HG02852 (cell line): ENCODE data around the gene RABGAP1L.
"Not testable (repeated sequence)": the region's sequence is repeated elsewhere in the genome, so short reads cannot be mapped to it uniquely, and the experiment has no call there.

Source experiments
- ATAC-seq: cut with Tn5 transposase; IDR thresholded peaks from one replicate; pipeline ENCODE4 v1.9.1; 2021; ENCODE audit warnings: mild to moderate bottlenecking, moderate library complexity; ENCODE audit not compliant: unreplicated experiment

Gene RABGAP1L

DNA sequence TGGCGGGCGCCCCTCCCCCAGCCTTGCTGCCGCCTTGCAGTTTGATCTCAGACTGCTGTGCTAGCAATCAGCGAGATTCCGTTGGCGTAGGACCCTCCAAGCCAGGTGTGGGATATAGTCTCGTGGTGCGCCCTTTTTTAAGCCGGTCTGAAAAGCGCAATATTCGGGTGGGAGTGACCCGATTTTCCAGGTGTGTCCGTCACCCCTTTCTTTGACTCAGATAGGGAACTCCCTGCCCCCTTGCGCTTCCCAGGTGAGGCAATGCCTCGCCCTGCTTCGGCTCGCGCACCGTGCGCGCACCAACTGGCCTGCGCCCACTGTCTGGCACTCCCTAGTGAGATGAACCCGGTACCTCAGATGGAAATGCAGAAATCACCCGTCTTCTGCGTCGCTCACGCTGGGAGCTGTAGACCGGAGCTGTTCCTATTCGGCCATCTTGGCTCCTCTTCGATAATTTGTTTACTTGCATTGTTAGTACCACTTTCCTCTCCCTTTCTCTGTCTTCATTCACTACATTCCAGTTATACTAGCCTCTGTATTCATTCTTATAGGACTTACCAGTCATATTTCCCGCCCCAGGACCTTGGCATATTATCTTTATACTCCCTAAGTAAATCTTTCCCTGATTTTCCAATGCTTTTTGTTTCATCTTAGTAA is 79.7 kb downstream of the RABGAP1L start:
- ATAC-seq = not testable (repeated sequence)

DNA sequence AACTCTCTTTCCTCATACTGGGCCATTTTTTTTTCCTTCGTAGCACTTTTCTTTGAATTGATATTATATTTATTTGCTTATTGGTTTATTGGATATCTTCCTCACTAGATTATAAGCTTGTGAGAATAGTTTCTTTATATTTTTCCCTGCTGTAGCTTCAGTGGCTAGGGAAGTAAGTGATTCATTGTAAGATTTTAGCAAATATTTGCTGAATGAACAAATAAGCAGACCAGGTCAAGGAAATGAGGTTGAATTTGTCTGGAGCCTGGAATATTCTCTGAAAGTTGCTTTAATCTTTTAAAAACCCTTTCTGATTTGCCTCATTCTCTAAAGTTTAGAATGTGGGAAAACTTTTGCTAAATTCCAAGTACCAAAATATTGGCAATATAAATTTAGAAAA is 80.2 kb downstream of the RABGAP1L start:
- ATAC-seq = no peak

DNA sequence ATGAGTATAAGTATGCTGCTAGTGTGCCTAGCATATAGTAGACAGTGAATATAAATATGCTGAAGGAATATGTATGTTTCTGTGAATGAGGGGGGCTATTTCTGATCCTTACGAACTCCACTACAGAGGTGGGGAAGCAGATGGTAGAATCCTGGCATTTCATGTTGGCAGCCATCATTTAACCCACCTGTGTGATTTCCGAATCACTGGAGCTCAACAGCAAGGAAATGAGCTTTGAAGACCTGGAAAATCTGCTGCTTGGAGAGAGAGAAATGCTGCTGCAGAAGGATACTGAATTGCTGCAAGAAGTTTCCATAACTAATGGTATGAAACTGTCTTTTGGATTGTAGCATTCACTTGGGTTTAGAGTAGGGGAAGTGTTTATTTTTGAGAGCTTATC is 83.5 kb downstream of the RABGAP1L start:
- no peak for ATAC-seq

DNA sequence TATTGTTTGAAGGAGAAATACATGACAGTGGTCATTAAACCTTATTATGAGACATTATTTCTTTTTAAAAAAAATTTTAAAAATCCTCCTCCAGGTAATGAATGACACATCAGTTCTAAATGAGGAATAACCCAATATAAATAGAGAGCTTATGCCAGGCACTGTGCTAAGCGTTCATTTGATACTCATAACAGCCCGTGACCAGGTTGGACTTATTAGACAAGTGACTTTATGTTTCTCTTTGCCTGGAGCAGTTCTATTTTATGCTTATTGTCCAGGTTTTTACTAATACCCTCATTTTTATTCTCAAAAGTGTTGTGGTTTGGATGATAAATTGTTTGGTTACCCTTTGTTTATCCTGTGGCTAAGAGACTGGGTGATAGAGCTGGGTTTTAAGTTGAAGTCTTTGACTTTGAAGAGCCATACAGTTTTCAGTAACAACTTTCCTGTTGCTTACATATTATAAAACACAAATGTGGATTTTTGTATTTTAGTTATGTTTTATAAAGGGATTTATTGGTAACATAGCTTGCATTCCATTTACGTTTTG is 84.2 kb downstream of the RABGAP1L start:
- ATAC-seq = no peak

DNA sequence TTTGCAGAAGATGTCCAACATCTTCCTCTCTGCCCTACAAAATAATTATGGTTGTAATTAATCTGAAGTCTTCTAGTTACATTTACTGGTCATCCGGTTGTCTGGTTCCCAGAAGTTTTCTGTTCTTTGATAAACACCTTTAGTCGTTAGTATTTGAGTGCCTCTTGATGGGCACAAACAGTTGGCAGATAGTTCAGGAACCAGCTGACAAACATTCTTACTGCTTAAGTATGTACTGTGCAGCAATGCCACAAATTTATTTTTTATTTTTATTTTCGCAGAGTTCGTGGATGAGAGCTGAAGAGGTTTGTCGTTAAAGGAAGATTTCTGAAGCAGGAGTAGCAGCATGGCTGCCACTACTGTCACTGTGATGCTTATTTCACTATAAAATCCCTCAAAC is 84.7 kb downstream of the RABGAP1L start:
- ATAC-seq = no peak

DNA sequence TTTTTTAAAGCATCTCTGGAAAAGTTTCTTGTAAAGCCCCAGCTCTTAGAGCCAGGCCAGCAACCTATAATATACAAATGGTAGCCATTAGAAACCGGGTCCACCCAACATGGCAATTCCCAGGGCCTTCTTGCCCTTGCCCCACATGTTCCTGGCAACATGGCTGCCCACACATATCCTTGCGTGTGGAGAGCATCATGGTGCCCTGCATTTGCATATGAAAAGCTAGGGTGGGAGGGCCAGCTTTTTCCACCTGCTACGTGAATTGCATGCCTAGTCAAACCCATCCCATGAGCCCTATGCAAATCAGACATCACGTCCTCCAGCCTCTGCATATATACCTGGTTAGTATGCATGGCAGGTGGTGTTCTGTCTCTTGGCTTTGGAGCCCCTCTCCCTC is 88.2 kb downstream of the RABGAP1L start:
- ATAC-seq = no peak

DNA sequence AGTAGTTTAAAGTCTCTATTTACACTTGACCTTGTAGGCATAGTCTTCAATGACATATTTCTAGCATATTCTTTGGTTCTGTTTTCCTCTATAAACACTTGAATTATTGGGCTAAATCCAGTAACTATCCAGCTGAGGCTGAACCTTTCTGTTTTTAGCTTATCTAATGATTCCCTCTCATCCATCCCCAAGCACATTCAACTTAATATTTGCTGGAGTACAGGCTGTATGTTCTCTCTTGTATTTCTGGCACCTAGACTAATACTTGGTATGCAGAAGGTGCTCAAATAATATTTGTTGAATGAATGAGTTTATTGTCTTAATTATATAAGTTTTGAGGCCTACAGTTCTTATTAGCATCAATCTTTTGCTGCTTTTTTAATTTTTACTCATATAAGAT is 88.7 kb downstream of the RABGAP1L start:
- ATAC-seq = no peak

DNA sequence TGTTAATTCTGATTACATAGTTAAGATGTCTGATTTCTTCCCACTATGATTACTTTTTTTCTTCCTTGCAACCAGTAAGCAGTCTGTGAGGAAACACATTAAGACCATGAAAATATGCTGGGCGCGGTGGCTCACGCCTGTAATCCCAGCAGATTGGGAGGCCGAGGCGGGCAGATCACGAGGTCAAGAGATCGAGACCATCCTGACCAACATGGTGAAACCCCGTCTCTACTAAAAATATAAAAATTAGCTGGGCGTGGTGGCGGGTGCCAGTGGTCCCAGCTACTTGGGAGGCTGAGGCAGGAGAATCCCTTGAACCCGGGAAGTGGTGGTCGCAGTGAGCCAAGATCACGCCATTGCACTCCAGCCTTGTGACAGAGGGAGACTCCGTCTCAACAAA is 97.1 kb downstream of the RABGAP1L start:
- ATAC-seq = not testable (repeated sequence)

DNA sequence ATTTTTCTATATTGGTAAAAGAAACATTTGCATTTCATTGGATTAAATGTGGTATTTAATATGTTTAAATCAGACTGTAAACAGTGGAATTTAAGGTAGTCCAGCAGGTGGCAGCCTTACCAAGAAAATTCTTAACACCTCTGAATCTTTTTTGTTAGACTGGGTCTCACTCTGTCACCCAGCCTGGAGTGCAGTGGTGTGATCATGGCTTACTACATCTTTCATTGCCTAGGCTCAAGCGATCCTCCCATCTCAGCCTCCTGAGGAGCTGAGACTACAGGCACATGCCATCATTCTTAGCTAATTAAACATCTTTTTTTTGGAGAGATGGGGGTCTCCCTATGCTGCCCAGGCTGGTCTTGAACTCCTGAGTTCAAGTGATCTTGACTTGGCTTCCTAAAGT is 98.8 kb downstream of the RABGAP1L start:
- ATAC-seq = no peak

DNA sequence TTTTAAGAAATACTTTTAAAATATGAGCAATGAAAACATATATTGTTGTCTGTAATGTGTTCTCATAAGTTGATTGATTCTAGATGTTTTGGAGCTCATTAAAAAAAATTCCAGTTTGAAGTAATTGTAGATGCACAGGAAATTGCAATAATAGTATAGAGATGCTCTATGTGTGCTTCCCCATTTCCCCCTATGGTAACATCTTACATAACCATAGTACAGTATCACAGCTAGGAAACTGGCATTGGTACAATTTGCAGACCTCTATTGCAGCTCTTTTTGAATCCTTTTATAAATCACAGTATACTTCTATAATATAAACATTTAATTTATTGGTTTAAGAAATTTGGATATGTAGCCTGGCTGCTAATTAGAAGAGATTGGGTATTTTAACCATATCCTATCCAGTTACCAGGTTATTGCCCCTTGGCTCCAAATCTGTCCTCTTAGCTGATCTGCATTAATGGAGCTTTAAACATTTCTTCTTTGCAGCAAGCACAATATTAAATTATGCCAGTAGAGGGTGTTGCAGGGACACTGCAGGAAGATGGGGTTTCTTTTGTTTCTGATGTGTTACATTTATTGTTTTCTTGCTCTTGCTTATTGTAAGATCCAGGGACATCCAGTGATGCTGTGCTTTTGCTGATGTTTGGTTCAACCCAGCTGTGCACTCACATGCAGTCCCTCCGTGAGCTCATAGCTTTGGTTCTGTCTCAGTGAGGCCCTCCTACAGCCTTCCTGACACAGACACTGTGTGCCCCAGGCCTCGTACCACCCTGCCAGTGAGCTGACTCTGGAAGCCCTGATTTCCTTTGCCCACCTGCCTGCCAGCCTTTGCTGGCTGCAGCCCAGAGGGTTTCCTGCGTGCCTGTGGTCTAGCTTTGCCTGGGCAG is 103.3 kb downstream of the RABGAP1L start:
- no peak for ATAC-seq

DNA sequence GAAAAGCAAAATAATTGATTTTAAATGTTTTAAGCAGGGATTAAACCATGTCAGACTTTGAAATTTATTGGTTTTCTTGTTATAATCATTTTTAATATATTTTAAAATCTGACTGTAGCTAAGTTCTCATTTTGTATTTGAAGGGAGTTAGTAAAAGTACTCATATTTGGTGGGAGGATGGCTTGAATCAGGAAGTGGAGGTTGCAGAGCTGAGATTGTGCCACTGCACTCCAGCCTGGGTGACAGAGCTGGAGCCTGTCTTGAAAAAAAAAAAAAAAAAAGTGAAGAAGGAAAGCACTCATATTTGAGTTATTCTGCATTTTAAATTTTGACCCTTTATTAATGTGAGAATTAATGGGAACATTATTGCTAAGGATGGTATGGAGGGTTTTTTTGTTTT is 106.0 kb downstream of the RABGAP1L start:
- no peak for ATAC-seq

DNA sequence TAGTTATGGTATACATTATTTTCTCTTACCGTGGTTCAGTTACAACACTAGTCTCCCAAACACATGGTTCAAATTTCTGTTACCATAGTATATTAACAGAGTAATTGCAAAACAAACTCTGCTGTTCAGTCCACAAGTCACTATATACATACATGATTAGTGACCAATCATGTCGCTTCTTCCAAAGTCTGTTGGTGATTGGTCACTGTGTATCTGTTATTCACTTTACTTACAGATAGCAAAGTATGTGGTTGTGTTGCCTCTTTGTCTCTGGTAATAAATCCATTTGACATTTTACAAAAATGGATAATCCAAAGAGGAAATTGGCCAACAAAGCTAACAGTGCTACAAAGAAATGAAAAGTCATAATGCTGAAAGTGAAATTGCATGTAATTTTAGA is 107.2 kb downstream of the RABGAP1L start:
- no peak for ATAC-seq

DNA sequence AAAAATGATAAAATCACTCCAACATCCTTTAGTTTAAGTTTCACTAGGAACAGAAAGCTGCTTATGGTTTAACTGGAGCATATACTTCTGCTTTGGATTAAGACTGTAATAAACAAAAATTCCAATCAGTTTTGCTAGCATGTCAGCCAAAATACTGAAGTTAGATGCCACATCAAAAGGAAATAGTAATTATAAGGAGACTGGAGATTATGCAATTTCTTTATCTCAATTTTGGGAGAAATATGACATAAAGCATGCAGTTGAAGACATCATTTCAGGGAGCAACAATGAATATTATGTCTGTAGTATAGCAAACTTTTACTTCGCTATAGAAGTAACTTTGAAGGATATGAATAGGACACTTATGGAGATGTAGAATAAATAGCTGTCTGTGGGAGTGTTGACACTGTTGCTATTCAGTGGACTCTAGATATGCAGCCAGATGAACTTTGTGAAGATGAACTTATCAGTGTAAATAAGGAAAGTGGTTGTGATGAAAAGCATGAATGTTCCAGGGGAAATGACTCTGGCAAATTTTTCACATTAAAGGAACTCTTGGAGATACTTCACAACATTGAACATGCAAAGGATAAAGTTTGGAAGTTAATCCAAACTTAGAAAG is 107.8 kb downstream of the RABGAP1L start:
- ATAC-seq = no peak

DNA sequence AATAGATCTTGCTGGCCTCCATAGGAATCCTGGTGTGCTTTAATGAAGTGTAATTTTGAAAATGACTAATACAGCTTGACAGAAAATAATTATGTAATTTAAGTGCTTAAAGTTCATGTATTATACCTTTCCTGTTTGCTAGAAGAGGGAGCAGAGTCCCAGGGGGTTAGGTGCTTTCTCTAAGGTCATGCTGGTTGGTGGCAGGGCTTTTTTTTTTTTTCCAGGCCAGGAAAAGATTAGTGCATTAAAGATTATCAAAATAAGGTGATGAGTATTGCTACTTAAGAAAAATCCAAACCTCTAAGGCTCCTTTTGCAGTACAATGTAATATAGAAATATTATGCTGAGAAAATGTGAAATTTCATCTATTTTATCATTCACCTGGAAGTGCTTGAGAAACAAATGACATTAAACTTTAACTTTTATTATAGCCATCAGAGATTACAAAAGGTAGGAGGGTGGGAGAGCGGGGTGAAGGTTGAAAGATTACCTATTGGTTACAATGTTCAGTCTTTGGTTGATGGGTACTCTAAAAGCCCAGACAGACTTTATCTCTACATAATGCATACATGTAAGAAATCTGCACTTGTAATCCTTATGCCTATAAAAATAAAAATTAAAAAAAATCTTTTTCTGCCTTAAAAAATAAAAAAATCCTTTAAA is 110.8 kb downstream of the RABGAP1L start:
- no peak for ATAC-seq

DNA sequence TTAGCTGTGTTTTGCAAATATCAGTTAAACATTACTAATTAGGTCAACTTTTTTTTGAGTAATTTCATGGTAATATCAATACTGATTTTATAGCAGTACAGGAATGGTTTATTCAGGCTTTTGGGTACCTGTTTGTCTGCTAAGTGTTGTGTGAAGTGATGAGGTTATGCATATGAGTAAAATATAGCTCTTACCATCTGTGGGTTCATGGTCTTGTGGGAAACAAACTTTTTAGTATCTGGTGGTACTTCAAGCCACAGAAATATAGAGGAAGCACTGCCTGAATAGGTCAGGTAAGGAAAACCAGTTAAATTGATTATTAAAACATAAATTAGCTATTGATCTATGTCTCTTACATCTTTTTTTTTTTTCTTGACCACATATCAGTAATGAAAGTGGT is 113.9 kb downstream of the RABGAP1L start:
- no peak for ATAC-seq

DNA sequence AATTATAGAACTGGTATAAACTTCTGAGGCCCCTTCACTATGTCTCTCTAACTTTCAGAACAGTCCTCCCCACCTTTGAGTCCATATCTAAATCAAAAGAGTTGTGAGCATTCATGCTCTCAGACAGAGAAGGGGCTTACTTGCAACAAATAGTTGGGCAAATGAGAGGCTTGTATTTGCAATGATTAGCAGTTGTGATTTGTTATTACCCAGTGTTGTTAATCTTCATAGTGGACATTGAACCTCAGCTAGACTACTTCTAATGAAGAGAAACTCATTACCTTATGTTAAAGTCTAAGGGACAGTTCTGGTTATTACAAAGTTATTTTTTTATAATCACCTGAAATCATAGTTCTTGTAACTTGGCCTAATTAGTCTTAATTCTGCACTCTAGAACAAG is 114.5 kb downstream of the RABGAP1L start:
- no peak for ATAC-seq

DNA sequence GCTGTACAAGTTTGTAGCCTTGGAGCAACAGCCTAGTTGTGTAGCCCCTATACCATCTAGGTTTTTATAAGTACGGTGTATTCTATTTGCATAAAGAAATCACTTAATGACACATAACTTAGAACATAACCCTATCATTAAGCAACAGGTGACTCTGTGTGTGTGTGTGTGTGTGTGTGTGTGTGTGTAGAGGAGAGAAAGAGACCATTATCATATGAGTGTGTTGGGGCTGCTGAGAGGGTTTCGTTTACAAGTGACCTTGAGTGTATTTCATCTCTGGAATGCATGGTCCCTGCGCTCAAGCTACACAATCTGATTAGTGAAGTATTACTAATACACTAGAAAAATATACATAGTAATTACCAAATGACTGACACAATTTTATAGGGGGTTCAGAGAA is 115.1 kb downstream of the RABGAP1L start:
- ATAC-seq = no peak

DNA sequence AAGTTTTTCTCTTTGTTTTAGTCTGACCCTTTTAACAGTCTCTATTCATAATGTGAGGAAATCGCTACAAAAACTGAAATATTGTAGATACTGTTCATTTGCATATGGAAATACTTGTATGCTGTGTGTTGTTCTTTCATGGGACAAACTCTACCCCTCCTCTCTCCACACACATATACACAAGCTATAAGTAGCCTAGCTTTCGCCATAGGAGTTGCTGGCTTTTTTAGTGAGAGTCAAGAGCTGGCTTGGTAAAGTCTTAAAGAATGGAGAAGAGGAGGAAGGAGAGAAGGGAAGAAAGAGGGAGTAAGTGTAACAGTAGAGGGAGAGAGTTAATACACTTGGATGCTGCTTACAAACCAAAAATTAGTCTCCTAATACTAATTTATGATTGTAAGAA is 115.6 kb downstream of the RABGAP1L start:
- no peak for ATAC-seq

DNA sequence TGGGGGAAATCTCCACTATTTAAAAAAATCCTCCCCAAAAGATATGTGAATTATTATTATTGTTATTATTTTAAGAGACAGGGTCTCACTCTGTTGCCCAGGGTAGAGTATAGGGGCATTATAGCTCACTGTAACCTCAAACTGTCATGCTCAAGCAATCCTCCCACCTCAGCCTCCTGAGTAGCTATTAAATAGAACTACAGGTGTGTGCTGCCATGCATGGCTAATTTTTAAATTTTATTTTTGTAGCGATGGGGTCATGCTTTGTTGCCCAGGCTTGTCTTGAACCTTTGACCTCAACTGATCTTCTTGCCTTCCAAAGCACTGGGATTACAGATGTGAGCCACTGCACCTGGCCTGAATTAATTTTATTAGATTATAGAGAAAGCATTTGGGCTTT is 116.8 kb downstream of the RABGAP1L start:
- no peak for ATAC-seq

DNA sequence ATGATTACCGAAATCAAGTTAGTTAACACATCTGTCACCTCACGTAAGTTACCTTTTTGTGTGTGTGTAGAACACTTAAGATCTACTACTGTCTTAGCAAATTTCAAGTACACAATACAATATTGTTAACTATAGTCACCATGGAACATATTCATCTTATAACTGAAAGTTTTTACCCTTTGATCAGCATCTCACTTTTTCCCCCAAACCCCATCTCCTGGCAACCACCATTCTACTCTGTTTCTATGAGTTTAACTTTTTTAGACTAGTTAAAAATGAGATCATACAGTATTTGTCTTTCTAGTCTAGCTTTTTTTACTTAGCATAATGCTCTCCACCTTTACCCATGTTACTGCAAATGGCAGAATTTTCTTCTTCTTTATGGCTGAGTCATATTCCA is 124.7 kb downstream of the RABGAP1L start:
- ATAC-seq = no peak

DNA sequence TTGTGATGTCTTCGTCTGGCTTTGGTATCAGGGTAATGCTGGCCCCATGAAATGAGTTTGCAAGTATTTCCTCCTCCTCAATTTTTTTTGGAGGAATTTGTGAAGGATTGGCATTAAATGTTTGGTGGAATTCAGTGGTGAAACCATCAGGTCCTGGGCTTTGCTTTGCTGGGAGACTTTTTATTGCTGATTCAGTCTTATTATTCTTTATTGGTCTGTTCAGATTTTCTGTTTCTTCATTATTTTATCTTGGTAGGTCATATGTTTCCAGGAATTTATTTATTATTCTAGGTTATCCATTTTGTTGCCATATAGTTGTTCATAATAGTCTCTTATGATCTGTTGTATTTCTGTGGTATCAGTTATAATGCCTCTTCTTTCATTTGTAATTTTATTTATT is 126.7 kb downstream of the RABGAP1L start:
- ATAC-seq = no peak
